ENCODE results near the gene GPR108. TPM values are rescaled to one million over a fixed set of nuclear protein-coding genes. Genes with fewer than 3 reads are reported as not detected.

The GPR108 gene
- total RNA-seq, 1 experiment from 2014 or later, result 55.9 TPM

DNA sequence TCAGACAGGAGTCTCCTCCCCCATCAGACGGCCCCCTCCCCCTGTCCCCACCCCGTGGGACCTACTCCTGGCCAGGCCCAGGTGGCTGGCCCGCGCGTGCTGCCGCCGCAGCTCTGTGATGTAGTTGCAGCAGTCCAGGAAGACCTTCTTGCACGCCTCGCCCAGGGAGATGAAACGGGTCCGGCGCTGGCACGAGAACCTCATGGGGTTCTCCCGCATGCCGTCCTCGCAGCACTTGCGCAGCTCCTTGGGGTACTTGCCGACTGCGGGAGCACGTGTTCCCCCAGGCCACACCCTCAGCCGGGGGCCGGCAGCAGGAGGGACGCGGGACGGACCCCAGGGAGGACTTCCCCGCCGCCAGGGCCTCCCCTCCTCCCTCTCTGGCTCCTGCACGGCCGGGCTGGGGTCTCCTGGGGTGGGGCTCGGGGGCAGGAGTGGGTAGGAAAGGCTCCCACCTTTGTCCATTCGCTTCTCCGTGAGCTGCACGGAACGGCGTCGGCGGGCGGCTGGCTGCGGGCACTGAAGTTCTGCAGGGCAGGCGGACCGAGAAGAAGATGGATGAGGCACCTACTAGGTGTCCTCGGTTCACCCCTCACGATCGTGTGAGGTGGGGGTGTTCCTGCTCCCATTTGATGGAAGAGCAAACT is 30.2 kb downstream of the GPR108 start:
- DNase-seq (ENCODE audit: low read depth), result no peak

DNA sequence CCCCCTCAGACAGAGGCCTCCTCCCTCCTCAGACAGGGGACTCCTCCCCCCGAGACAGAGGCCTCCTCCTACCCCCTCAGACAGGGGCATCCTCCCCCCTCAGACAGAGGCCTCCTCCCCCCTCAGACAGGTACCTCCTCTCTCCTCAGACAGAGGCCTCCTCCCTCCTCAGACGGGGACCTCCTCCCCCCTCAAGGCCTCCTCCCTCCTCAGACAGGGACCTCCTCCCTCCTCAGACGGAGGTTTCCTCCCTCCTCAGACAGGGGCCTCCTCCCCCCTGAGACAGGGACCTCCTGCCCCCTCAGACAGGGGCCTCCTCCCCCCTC is 30.8 kb downstream of the GPR108 start:
- no peak for DNase-seq (ENCODE audit: low read depth)

DNA sequence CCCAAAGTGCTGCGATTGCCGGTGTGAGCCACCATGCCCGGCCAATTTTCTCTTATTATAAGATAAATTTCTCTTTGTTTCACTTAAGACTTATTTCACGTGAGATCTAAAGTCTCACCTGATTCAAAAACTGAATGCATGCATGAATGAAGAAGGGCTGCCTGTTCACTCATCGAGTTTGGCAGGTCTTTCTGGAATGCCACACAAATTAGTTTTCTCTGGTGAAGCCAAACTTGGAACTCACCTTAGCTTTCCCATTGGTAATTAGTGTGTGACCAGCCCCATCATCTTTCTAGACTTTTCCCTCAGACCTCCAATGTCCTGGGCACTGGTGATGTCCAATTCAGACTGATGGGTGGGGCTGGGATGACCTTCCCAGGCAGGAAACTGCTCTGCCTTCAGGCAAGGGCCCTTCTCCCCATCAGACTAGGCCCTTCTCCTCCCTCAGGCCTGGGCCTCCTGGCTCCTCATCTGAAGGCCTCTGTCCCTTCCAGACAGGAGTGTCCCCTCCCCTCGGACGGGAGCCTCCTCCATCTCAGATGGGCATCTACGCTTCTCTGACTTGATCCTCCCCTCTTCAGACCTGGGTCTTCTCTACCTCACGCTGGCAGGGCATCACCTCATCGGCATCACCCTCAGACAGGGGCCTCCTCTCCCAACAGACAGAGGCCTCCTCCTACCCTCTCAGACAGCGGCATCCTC is 31.3 kb downstream of the GPR108 start:
- no peak for DNase-seq (ENCODE audit: low read depth)

DNA sequence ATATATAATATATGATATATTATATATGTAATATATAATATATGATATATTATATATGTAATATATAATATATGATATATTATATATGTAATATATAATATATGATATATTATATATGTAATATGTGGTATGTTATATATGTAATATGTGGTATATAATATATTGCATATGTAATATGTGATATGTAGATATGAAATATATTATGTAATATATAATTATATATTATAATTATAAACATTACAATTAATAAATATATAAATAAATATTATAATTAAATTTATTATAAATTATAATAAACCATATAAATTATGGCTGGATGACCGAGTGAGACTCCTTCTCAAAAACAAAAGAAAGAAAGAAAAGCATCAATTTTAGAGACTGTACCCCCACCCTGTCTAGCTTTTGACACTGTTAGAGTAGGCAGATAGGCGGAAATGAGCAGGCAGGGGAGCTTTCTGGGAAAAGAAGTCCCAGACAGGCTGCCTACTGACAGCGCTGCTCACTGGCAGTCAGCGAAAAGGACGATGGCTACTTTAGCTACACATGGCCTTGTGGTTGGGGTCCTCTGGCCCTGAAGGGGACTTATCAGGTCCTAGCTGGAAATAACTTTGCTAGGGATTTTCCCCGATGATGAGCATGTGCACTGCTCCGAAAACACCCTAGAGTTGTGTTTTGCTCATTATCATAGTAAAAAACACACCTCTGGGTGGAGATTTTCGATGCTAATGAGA is 36.6 kb downstream of the GPR108 start:
- no peak for DNase-seq (ENCODE audit: low read depth)

DNA sequence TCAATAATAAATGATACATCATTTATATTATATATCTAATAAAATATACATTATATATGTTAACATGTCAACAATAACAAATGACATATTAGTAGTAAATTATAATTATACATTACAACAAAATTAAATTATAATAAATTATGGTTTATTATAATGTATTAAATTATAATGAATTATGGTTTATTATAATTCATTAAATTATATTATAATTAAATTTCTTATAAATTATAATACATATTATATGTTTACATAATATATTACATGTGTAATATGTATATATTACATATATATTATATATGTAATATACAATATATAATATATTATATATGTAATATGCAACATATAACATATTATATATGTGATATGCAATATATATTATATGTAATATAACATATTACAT is 37.4 kb downstream of the GPR108 start:
- DNase-seq (ENCODE audit: low read depth), result no peak

DNA sequence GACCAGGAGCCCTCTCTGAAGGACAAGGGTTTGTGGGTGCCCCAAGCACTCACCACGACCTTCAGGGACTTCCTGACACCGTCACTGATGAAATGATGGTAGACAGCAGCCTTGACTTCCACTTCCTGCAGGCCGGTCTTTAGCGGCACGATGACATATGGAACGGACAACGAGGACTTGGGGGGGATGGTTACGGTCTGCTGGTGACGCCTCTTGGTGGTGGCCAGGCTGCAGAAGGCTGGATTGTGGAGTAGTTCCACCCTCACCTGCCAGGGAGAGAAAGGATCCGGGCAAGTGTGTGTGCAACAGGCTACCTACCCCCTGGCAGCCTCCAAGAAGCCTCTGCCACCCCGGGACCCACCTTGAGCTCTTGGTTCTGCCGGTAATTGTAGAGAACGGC is 40.1 kb downstream of the GPR108 start:
- DNase-seq (ENCODE audit: low read depth), result no peak

DNA sequence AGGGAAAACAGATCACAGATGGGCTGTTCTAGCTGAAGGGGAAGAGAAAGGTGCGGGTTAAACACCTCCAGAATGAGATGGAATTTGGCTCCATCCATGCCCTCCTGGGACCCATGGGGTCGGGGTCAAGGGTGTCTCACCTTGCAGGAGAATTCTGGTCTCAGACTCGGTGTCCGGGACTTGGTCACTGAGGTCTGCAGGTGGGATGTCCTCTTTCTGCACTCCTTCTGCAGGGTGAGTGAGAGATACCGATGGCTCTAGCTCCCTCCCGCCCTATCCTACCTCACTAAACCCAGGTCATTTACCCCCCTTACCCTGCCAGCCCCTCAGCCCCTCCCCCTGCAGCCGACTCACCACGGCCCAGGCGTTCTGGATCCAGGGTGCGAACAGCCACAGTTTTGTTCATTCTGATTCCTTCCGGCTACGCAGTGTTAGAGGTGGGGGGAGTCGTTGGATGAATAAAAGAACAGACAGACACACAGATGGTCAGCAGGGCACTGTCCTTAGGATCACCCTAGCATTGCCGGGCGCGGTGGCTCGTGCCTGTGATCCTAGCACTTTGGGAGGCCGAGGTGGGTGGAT is 41.0 kb downstream of the GPR108 start:
- DNase-seq (ENCODE audit: low read depth), result no peak

DNA sequence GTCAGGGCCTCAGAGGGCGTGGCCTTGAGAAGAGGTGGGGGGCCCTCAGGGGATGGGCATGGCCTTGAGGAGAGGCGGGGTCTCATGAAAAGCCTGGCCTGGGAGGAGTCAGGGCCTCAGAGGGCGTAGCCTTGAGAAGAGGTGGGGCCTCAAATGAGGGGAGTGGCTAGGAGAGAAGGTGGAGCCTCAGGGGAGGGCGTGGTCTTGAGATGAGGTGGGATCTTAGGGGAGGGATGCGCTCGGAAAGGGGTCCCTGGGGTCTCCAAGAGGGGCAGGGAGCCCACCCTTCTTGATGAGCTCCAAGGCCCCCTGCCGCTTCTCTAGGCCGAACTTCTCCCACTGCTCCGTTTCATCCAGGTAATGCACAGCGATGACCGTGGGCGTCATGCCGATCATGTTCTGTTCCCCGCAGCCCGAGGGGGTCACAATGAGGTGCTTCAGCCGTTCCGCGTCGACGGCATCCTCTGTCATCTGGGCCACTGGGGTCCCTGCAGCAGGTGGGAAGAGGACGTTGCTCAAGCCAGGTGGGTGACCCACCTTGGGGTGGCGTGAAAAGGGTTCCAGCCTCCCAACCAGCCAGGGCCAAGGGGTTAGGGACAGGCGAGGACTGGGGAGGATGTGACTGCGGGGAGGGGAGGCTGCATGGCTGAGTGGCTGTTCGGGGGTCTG is 43.1 kb downstream of the GPR108 start:
- DNase-seq (ENCODE audit: low read depth), result no peak

DNA sequence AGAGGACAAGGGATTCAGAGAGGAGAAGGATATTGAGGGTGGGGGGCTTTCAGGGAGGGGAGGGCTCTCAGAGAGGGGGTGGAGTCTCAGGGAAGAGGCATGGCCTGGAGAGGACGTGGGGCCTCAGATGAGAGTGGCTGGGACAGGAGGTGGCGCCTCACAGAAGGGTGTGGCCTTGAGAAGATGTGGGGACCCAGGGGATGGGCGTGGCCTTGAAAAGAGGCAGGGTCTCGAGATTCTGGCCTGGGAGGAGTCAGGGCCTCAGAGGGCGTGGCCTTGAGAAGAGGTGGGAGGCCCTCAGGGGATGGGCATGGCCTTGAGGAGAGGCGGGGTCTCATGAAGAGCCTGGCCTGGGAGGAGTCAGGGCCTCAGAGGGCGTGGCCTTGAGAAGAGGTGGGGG is 43.7 kb downstream of the GPR108 start:
- DNase-seq (ENCODE audit: low read depth), result no peak

DNA sequence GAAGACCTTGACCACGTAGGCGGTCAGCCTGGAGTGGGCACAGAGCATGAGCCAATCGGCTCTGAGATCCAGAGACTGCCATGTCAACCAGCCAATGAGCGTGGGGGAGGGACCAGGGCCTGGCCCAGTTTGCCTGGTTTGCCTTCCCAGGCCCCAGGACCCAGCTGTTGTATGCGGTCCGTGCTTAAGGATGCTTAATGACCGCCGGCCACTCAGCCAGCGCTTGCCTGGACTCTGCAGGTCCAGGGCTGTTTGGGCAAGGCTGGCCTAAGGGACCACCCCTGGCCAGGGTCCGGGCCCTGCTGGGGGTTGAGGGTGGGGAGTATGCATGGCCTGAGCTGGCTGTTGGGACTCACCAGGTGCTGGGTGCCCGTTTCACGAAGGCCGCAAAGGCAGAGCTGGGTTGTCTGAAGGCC is 44.3 kb downstream of the GPR108 start:
- no peak for DNase-seq (ENCODE audit: low read depth)

DNA sequence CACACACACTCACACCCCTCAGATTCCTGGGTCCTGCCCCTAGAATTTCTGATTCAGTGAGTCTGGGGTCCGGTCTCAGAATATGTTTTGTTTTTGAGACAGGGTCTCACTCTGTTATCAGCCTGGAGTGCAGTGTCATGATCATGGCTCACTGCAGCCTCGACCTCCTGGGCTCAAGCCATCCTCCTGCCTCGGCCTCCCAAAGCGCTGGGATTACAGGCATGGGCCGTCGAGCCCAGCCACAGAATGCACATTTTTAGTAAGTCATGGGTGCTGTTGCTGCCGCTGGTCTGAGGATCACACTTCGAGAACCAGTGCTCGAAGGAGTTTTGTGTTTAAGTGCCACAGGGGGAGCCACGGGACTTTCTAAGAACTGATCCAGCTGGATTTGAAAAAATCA is 45.4 kb downstream of the GPR108 start:
- no peak for DNase-seq (ENCODE audit: low read depth)

DNA sequence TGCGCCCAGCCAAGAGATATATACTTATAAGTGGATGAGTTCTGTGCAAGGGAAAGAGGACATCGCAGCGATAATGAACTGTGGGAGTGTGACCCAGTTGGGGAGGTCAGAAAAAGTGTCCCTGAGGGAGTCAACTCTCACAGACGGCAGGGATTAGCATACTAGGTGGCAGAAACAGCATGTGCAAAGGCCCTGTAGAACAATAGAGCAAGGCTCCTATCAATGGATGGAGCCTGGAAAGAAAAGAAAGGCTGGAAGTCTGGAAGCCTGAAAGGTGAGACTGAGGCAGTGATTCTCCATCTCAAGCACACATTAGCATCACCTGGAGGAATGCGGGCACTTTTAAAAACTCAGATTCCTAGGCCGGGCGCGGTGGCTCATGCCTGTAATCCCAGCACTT is 46.0 kb downstream of the GPR108 start:
- DNase-seq (ENCODE audit: low read depth), result no peak

DNA sequence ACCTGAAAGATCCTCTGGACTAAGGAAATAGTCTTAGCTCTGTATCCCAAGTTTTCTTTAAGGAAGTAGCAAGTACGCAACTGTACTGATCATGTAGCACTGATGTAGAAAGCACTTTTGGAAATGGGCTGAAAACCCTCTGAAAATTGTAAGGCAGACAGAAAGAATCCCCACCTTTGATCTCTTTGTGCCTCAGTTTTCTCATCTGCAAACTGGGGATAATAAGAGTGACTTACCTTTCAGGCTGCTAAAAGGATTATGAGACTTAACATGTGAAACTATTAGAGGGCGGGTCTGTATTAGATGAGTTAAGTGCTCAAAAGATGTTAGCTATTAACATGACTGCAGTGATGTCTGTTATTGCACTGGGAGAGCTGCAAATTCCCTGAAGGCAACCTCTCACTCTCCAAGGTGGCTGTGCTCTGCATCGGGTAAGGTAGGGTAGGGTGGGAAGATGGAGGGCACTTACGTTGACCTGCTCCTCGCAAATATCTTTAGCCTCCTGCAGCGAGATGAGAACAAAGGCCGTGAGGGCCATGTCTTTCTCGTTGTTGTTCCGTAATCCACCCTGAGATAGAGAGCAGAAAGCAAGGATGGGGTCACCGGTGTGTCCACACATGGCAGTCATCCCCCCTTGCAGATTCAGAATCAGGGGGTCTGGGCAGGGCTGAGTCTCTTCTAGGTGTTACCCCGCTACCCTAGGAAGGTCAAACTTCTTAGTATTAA is 47.1 kb downstream of the GPR108 start:
- no peak for DNase-seq (ENCODE audit: low read depth)

DNA sequence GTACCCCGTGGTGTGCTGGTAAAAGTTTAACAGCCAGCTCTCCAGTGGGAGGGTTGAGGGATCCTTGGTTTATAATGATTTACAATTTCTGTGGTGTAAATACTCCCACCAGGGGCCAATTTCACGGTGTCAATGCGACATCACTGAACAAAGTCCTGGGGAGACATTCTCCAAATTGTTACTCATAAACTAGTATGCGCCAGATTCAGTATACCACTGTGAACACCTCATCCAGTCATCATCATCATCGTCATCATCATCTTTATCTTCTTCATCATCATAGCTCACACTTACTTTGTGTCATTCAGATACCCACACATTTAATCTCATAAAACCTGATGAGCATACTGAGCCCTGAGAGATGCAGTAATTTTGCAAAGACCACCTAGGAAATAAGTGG is 50.3 kb downstream of the GPR108 start:
- DNase-seq (ENCODE audit: low read depth), result no peak

DNA sequence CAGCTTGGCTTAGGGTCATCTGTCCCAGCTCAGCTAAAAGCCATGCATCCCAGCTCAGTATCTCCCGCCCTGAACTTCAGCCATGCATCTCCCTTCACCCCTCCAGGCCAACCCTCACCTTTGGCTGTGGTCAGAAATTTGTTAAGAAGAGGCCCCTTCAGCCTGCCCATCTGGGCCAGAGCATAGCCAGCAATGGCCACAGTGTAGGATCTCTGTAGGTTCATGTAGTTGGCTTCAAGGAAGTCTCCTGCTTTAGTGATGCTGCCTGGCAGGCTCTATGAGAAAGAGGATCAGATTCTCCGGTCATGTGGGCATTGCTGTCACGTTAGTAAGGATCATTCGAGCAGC is 50.8 kb downstream of the GPR108 start:
- no peak for DNase-seq (ENCODE audit: low read depth)

DNA sequence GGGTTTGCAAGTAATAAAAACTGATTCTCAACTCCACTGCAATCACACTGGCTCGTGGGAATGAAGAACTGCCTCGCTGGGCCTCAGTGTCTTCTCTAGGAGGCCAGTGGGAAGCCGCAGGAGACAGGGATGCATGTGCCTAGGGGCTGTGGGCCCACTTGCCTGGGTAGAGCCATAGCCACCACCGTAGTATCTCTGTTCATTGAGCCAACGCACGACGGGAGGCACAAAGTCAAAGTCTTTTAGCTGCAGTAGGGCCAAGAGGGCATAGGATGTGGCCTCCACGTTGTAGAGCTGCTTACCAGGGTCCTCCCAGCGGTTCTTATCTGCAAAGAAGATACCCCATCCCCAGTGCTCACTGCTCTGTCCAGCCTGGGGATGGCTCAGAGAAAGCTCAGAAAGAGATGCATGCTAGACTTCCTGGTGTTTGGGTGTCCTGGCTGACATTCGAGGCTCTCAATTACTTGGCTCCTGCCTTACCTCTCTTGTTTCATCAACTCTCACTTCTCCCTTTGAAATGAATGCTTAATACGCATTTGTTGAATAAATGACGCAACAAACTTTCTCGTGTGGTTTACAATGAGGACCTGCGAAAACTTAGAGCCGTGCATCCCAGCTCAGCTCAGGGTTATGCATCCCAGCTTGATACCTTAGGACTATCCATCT is 51.3 kb downstream of the GPR108 start:
- no peak for DNase-seq (ENCODE audit: low read depth)

DNA sequence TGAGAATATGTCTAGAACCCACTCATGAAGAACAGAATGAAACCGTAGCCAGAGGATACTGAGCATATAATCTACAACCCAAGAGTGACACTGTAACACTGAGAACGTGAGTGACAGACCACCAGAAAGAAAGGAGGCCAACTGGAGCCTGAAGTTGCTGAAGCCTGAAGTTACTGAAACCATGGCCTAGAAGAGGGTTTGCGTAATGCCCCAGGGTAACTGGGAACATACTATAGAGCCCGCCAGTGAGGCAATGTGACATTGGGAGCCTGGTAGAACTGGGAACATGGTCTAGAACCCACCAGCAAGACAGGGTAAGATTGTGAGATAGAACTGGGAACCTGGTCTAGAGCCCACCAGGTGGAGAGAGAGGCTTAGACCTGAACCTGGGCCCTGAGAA is 51.9 kb downstream of the GPR108 start:
- DNase-seq (ENCODE audit: low read depth), result no peak

DNA sequence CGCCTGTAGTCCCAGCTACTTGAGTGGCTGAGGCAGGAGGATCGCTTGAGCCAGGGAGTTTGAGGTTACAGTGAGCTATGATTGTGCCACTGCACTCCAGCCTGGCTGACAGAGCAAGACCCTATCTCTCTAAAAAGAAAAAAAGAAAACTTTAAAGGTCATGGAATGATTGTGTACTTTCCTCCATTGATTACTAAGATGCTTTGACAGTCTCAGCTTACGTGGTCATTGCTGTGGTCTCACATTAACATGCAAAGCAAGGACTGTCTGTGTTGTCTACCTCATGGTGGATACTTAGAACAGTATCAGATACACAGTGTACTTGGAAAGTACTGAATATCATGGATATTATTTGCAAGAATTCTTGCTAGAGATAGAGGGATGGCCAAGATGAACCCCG is 53.4 kb downstream of the GPR108 start:
- DNase-seq (ENCODE audit: low read depth), result no peak

DNA sequence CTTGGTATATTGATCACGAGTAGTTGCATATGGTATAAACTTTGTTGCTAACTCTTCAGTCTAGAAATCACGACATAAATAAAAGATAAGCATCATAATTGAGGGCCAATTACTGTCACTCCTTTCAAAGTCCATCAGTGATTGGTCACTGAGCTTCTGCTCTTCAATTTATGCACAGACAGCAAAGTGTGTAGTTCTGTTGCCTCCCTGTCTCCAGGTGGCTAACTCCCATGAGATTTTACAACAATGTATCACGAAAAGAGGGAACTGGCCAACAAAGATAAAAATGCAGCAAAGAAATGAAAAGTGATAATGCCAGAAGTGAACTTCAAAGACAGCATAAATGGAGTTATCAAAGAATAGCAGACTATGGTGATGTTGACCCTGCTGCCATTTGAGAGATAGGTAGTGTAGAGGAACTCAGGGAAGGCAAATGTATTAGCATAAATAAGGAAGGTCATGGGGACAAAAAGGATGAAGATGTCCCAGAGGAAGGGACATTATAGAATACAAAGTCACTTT is 54.7 kb downstream of the GPR108 start:
- DNase-seq (ENCODE audit: low read depth), result no peak

DNA sequence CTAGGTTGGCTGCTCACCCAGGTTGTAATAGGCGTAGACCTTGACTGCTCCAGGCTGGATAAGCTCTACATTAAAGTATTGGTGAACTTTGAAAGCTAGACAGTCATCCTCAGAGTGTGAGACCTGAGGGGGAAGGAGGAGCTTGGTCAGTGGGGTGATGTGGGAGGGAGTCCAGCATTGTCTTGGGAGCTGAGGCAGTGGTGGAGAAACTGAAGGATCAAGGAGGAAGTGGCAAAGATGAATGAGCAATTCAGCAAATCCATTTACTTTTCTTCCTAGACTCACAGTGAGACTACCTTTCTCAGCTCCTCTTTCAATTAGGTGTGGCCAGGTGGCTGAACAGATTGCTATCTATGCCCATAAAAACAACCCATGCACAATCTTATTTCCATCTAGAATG is 57.2 kb downstream of the GPR108 start:
- DNase-seq (ENCODE audit: low read depth), result no peak

Data from RPMI7951 (cell line).